C4-2B (cell line): ENCODE measurements around the gene LRMDA.

Experiments
- H3K27ac ChIP-seq: fragments of 450-650 bp; 2 replicates; pipeline ENCODE4 v1.5.1; 2017
- CTCF ChIP-seq: fragments of 450-650 bp; conservative IDR thresholded peaks from 2 replicates; pipeline ENCODE4 v1.5.1; 2017; ENCODE audit warnings: mild to moderate bottlenecking
- ZFX ChIP-seq: fragments of 450-650 bp; IDR thresholded peaks from 2 replicates; pipeline ENCODE4 v1.6.1; 2017

LRMDA gene

GRCh38 chr10:75502838-75503237, 71.4 kb downstream of the LRMDA start:
- TF ChIP-seq CTCF, result no peak
- no peak for TF ChIP-seq ZFX
- H3K27ac ChIP-seq, result no peak overlapping the region

DNA sequence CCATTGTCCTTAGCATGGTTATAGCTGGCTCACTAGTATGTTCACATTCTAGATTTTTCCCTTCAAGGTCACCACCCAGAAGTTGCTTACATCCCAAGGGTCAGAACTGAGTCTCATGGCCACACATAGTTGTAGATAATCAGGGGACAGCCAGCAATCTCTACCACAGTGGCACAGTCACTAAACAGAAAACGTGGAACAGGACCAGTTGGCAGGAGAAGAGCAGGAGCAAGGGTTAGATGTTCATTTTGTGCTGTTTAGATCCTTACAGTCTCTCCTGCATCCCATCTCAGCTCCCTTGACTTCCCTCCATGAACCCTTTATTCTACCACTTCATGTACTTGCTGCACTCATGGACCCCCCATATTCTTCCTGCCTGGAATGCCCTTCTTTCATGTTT, 73.9 kb downstream of the LRMDA start:
- no peak overlapping the region for H3K27ac ChIP-seq
- TF ChIP-seq CTCF (no peak), ZFX (no peak)

- H3K27ac ChIP-seq, result no peak overlapping the region
- no peak for TF ChIP-seq CTCF
- TF ChIP-seq ZFX, result no peak
Observed at GRCh38 chr10:75505840-75506506, 74.5 kb downstream of the LRMDA start.

DNA sequence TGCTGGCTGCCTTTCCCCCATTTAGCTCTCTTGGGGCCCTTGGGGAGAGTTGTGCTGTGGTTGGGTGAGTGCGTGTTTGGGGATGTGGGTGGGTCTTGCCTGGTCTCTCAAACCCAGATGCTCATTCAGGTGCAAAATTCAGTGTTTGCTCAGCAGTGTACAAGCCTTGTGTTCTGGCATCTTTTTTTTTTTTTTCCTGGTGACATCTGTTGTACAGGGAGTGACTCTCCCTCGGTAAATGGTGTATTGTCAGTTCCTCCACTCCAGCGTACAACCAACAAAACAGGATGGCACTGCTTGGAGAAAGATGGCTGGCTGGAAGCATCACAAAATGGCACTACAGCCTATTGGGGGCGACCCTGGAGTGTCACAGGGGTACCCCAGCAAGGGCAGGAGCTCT, 75.5 kb downstream of the LRMDA start:
- no peak overlapping the region for H3K27ac ChIP-seq

GRCh38 chr10:75507469-75507868, 76.0 kb downstream of the LRMDA start:
- TF ChIP-seq CTCF (no peak), ZFX (no peak)

More for the DNA sequence above, 75.5 kb downstream of the LRMDA start:
- TF ChIP-seq ZFX, result no peak

GRCh38 chr10:75508239-75508813, 76.9 kb downstream of the LRMDA start:
- TF ChIP-seq ZFX (no peak), CTCF (no peak)
- no peak overlapping the region for H3K27ac ChIP-seq

More at GRCh38 chr10:75507469-75507868, 76.0 kb downstream of the LRMDA start:
- H3K27ac ChIP-seq, result no peak overlapping the region

DNA sequence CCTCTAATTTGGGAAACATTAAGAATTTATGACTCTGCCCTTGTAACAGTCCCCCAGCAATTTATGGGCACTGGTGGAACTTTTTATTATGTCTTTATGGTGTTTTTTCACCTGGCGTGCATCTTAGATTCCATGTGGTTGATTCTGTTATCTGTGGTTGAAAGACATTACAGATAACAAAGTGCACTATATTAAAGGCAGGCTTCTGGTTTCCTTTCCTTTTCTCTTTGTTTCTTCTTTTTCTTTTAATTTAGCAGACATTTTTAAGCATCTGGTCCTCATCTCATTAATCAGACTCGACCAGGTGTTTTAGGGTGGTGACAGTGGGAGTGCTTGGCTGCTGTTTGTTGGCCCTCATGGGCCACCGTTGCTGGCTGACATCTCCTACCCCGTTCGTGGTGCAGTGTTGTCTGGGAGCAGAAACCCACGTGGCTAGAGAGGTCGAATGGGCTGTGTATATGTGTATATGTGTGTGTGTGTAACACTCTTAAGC, 77.4 kb downstream of the LRMDA start:
- TF ChIP-seq ZFX, result no peak
- no peak for TF ChIP-seq CTCF
- H3K27ac ChIP-seq, result no peak overlapping the region

DNA sequence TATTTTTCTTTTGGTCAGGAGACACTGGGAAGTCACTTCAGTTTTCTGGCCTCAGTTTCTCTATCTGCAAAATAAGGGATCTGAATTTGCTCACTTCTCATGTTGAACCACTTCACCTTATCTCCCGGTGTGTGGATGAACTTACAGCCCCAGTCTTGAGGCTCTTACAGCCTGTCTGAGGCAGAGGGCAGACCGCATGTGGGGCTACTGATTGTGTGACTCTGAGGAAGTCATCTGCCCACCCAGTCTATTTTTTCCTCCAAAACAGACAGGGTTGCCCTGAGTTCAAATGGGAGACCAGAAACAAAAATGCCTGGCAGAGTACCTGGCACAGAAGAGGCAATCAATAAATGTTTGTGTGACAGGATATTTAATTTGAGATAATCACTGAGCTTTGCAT, 78.3 kb downstream of the LRMDA start:
- TF ChIP-seq ZFX, result no peak
- TF ChIP-seq CTCF, result no peak

More for the DNA sequence above, 78.3 kb downstream of the LRMDA start:
- H3K27ac ChIP-seq, result no peak overlapping the region
